Activated CD4-positive, alpha-beta T cell treated with anti-CD3 and anti-CD28 coated beads, Interleukin-2, Interleukin-6, amounts not matched to agents 100 ng/mL and 50 ng/mL, durations not matched to agents 16 hours and 8 hours (primary cell): ENCODE results near the gene CDH4.
"Not testable (repeated sequence)": the region's sequence is repeated elsewhere in the genome, so short reads cannot be mapped to it uniquely, and the experiment has no call there.

Experiments
- DNase-seq: peaks from one replicate; pipeline ENCODE4 v3.0.0-alpha.2; 2020

CDH4 gene

DNA sequence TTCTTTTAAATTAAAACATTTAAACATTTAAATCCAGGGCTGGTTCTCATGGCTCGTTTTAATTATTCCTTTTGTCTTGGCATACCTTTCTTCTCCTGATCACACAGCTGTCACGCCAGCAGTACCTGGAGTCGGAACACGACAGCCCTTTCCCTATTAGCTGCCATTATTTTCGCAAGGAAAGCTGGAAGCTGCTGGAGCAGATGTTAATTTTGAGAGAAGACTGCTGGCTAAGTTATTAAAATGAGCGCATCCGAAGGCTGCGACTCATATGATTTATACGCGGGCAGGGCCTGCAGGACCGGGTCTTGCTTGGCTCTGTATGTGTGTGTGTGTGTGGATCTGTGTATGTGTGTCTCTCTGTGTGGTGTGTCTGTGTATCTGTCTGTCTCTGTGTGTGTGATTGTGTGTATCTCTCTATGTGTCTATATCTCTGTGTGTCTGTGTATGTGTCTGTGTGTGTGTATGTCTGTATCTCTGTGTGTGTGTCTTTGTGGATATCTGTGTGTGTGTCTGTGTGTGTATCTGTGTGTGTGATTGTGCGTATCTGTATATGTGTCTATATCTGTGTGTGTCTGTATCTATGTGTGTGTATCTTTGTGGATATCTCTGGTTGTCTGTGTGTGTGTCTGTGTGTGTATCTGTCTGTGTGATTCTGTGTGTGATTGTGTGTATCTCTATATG is 191.5 kb downstream of the CDH4 start:
- DNase-seq = no peak

DNA sequence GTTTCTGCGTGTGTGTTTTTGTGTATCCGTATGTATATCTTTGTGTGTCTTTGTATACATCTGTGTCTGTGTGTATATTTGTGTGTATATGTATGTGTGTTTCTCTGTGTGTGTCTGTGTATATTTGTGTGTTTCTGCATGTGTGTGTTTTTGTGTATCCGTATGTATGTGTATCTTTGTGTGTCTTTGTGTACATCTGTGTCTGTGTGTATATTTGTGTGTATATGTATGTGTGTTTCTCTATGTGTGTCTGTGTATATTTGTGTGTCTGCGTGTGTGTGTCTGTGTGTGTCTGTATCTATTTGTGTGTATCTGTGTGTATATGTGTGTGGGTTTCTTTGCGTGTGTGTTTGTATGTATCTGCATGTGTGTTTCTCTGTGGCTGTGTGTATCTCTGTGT is 192.6 kb downstream of the CDH4 start:
- no peak for DNase-seq

DNA sequence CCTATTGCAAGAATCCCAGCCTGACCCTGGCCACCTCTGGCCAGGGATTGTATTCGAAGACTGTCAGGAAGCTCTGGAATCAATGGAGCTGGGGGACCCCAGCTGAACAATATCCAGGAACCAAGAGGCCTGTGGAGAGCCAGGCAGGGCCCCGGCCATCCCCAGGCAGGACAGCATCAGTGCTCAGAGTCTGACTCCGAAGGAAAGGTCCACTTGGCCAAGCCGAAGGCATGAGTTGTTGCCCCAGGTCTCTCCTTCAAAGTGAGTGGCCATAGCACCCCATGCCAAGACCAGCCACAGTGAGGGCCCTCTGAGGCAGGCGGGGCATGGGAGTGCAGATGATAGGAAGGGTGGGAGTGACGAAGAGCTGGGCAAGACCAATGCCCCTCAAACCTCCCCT is 193.1 kb downstream of the CDH4 start:
- no peak for DNase-seq

GRCh38 chr20:61445741-61446140 is 193.7 kb downstream of the CDH4 start:
- no peak for DNase-seq

GRCh38 chr20:61447952-61448351 is 195.9 kb downstream of the CDH4 start:
- no peak for DNase-seq

DNA sequence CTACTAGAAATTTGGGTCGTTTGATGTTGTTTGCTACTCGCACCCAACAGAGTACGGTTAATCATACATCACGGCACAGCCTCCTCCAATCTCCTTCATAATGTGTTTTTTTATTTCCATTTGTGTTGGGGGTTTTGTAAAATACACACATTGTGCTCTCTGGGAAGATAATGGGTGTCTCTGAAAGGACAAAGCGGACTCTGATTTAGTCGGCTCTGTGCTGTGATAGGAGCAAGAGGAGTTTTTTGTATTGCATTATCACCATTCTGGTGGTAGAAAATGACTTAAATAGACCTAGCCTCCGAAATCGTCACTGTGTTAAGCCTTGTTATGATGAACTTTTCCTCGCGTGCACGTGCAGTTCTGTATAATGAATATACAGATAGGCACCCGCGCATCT is 196.3 kb downstream of the CDH4 start:
- DNase-seq = no peak

DNA sequence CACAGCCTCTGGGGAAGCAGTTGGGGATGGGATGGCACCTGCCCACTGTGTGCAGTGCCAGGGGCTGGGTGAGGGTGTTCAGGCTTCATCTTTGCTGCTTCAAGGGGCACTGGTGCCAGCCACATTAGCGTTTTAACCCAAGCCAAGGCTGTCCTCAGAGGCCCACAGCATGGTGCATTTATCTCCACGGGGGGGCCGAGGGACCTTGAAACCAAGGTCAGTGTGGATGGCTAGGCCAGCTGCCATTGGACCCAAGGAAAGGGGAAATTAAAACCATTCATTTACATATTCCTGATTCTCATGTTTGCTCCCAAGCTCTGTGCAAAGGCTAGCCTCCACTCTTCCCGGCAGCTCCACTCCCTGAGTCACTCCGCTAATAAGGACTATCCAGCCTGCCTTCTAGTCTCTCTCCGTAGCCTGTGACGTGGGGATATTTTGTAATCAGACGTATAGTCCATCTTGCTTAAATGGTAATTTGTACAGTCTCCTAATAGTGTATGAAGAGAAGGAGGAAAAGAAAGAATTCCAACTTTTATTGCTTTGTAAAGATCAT is 197.1 kb downstream of the CDH4 start:
- DNase-seq = no peak

GRCh38 chr20:61449916-61450315 is 197.9 kb downstream of the CDH4 start:
- no peak for DNase-seq

- DNase-seq = no peak
Measured at GRCh38 chr20:61450549-61450948, 198.5 kb downstream of the CDH4 start.

DNA sequence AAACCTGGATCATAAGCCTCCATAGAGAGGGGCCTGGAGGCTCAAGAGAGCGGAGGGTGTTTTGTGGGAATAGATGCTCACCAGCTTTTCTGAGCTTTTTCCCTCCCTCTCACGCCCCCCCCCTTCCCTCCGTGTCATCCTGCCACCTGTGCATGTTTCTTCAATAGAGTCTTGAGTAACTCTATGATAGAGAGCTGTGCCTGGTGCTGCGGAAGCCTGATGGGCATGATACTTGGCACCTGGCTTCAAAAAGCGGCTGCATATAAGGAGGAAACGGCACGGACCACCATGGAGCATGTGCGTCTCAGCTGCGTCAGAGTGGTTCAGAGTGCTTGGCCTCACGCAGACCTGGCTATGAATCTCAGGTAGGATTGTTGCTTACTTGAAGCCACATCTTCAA is 198.9 kb downstream of the CDH4 start:
- no peak for DNase-seq

- no peak for DNase-seq
Measured at GRCh38 chr20:61451953-61452352, 199.9 kb downstream of the CDH4 start.

DNA sequence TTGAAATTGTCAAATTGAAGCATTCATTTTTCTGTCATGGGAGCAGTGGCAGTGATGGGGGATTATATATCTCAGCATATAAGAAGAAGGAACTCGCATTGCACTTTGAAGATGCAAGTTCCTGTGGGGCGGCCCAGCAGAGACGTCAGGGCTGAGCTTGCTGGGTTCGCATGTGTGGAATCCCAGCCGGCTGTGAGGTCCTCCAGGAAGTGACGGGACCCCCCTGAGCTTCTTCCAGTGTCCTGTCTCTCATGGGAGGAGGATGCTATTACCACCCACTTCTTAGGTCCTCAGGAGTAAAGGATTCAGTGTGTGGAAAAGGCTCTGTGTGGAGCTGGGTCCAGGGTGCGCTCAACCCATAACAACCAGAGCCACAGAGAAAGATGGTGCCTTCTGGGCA is 201.2 kb downstream of the CDH4 start:
- no peak for DNase-seq

DNA sequence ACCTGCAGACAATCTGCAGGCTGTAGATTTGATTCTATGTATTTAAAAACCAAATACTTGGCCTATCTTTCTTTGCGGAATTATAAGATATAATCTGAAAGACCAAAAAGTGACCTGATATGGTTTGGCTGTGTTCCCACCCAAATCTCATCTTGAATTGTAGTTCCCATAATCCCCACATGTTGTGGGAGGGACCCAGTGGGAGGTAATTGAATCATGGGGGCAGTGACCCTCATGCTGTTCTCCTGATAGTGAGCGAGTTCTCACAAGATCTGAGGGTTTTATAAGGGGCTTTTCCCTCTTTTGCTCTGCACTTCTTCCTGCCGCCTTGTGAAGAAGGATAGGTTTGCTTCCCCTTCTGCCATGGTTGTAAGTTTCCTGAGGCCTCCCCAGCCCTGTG is 201.6 kb downstream of the CDH4 start:
- DNase-seq = not testable (repeated sequence)

- no peak for DNase-seq
Measured at GRCh38 chr20:61454053-61454452, 202.0 kb downstream of the CDH4 start.

- DNase-seq = no peak
Measured at GRCh38 chr20:61455508-61456215, 203.6 kb downstream of the CDH4 start.

DNA sequence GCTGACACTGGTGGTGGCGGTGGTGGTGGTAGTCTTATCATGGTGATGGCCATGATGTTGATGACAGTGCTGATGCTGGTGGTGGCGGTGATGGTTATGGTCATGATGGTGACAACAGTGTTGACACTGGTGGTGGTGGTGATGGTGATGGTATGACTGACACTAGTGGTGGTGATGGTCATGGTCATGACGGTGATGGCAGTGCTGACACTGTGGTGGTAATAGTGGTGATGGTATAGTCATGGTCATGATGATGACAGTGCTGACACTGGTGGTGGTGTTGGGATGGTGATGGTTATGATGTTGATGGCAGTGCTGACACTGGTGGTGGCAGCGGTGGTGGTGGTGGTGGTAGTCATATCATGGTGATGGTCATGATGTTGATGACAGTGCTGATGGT is 205.7 kb downstream of the CDH4 start:
- no peak for DNase-seq

- DNase-seq = no peak
Measured at GRCh38 chr20:61458146-61458746, 206.2 kb downstream of the CDH4 start.

GRCh38 chr20:61459266-61459665 is 207.2 kb downstream of the CDH4 start:
- no peak for DNase-seq

DNA sequence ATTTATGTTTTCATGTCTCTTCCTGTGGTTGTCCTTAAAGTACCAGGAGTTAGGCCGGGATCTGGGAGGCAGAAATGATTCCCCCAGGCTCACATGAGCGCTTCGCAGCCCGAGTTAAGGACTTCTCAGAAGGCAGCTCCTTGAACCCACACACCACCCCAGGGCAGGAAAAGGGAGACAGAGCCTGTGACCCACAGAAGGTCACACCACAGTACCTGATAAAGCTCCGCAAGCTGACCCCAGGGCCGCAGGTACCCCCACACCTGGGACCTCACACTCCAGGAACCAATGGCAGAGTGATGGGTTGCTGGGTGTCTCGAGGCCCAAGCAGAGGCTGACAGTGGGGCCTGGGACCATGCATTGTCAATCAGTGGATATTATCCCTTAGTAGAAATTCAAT is 207.6 kb downstream of the CDH4 start:
- no peak for DNase-seq

DNA sequence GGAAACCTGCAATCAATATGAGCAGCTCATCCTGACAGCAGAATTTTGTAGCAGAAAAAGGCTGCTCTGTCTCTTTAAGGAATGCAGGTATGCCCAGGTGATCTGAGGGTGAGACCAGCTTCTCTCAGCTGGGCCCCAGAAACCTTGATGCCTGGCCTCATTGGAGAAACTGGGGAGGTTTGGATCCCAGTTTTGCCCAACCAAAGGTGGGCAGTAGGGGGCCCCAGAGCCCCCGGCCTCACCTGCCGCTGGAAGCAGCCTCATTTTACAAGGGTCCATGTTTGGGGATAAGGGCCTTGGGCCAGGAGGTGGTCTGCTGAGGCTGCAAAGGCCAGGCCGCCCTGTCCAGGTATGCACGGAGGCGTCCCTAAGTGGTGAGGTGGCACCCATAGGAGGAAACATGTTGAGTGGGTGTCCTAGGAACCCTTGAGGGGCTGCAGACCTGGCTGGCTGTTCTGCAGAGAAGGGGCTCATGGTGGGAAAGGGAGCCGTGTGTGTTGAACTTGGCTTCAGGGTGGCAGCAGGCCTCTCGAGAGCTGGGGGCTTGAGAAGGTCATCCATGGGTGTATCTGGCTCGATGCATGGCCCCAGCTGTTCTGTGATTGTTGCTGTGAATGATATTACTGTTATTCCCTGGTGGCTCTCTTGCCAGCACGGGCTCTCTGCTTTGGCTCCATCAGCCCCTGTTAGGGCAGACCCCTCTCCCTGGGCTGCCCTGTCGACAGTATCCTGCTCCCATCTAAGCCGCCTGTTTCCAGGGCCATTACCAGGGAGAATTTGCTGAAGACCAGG is 208.4 kb downstream of the CDH4 start:
- no peak for DNase-seq

GRCh38 chr20:61461461-61461860 is 209.4 kb downstream of the CDH4 start:
- DNase-seq = no peak

DNA sequence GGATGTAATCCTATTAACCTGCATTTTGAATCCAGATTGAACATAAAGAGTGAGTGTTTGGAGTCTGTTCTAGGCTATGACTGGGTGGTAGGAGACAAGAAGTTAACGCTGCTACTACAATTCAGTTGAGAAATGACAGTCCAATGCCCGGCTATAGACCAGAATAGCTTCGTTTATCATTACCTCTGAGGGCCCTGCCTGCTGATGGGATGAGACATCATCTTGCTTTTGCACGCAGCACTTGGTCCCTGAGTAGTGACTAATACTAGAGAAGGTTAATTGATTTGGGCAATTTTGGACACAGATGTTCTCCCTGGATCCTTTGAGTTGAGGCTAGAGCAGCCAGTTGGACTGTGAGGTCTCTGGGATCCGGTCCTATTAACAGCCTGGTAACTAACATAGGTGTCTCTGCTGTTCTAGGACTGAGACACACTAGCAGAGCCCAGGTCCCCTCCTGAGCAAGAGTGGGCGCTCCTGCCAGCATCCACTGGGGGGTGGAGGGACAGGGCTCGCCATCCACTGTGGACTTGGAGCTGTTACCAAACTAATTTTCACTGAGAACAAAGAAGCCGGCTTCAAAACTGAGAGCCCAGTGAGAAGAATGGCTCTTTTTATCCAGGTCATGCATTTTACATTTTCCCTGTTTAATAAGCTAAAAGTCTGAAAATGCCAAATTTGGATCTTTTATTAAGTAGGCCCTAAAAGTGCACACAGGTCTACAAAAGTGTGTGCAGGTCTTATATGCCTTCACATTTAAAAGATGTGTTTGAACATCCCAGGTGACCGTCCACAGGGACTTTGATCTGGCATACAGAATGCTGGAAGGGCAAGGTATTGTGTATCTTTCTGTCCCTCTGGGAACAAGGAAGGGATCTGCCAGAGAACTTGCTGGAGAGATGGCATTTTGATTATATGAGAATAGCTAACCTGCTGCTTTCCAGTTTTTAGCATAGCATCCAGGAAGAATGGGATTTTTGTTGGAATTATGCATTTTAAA is 212.5 kb downstream of the CDH4 start:
- no peak for DNase-seq
